Measurements from ENCODE around the gene PAX9. TPM values are rescaled to one million over a fixed set of nuclear protein-coding genes. Genes with fewer than 3 reads are reported as not detected.

The PAX9 gene
- total and polyA plus RNA-seq, 5 donors = not detected

DNA sequence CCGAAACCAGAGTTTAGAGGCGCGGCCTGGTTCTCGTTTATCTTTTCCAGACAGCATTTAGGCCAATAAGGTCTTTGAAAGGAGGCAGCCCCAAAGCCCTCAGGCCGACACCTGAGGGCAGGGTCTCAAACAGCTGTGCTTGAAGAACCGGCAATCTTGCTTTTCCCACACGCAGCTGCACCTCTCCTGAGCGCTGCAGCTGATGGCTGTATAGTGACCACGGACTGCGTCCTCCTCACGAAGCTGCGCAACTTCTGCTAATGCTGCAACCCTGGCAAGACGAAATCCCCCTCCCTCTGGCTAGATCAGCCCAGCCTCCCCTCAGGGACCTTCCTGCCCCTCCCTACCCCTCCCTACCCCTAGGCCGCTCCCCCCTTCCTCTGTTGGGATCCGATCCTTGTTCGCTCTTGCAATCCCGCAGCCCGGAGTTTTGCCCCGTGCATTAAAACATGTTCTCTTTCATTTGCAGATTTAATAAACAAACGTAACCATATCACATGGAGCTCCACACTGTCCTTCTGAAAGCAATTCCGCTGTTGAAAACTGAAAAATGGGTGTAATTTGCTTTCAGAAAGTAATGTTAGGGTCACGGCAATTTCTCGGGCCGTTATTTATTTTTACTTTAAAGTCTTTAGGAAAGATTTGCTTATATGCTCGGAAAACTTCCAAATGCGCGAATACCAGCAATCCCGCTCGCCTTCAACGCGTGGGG, 4.8 kb upstream of the PAX9 start:
- Histone ChIP-seq H3K9me3 (ENCODE audit: control insufficient read depth, low read length) (no peaks in the 10 kb centered on the region), H3K4me3 (ENCODE audit: low read length) (peak overlapping the region; percentile 39), H3K27ac (ENCODE audit: low read length) (no peak overlapping the region), H3K4me1 (ENCODE audit: control insufficient read depth, insufficient read depth, low read length) (peaks cover 4% of the 10 kb centered on the region), H3K27me3 (ENCODE audit: control insufficient read depth, insufficient read depth) (peaks cover 6% of the 10 kb centered on the region)
- intact Hi-C loops (cut with DNase I) = no loop called here
- WGBS = 5% methylated on average over 31 of the region's 31 CpGs
- ATAC-seq (no peak), DNase-seq (no peak)

DNA sequence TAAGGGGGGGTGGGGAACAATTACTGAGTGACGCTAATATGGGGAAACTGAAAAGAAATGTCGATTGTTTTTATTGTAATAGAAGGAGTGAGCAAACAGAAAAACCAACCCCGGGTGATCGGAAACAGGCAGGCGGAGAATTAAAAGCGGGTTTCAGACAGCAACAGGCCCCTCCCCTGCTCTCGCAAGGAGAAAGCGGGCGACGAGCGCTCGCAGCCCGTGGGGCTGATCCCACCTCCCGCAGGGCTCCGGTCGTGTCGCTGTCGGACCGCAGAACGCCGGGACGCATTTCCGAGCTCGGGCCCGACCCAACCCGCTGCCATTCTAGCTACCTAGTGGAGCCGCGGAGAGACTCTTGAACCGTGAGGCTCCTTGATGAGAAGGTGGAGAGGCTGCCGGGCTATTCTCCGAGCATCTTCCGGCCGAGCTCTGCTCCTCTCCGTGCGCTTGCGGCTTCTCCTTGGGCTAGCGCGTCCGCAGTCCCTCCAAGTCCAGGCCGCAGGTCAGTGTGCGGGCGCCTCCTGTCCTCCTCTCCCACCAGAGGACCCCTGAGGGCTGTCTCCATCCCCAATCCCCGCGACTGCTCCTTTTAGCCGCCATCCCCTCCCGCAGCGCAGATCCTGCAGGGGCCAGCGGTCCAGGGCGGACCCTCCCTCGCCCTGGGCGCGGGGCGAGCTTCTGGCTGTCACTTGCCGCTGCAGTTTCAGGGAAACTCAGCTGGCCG, 4.1 kb upstream of the PAX9 start:
- Histone ChIP-seq H3K27ac (ENCODE audit: low read length) (no peak overlapping the region), H3K4me1 (ENCODE audit: control insufficient read depth, insufficient read depth, low read length) (peaks cover 4% of the 10 kb centered on the region), H3K9me3 (ENCODE audit: control insufficient read depth, low read length) (no peaks in the 10 kb centered on the region), H3K4me3 (ENCODE audit: low read length) (peak overlapping the region; percentile 39), H3K27me3 (ENCODE audit: control insufficient read depth, insufficient read depth) (peaks cover 6% of the 10 kb centered on the region)
- DNase-seq (peak in 2 of 3 donors; percentile 40 to 45), ATAC-seq (no peak)
- intact Hi-C loops (cut with DNase I) = no loop called here
- WGBS = 3% methylated on average over 55 of the region's 55 CpGs

DNA sequence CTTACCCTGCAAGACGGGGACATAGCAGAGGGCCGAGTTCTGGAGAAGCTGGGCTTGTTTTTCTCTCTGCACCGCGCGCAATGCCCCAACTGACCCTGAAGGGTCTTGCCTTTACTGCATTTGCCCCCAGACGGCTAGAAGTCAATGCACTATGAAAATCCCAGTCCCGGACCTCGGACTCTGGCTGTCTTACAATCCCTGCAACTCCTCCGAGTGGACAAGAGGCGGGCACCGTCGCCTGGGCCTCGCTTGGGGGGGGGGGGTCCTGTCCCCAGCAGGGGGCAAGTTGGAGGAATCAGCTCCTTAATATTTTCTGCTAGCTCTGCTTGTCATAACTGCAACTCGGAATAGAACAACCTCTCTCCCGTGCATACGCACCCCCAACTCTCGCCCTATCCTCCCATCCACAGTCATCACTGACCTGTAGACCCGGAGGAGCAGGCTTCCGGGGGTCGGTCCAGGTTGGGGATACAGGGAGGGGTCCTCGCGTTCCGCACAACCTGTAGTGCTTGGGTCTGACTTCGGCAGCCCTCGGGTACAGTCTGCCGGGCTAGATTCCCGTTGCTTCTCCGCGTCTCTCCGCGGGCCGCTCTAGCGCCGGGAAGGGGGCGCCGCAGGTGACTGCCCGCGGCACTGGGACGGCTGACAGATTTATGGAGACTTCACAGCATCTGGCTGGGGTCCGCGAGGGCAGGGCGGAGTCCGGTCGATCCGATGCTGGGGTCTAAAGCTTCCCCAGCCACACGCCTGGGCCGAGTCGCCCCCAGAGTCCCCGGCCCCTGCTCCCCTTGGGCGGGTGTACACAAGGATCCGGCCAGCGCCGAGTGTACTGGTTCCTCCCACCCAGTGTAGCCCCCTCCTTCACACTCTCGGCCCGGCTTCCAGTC, 3.3 kb upstream of the PAX9 start:
- Histone ChIP-seq H3K27ac (ENCODE audit: low read length) (no peak overlapping the region), H3K27me3 (ENCODE audit: control insufficient read depth, insufficient read depth) (no peaks in the 10 kb centered on the region), H3K4me1 (ENCODE audit: control insufficient read depth, insufficient read depth, low read length) (peaks cover 7% of the 10 kb centered on the region), H3K9me3 (ENCODE audit: control insufficient read depth, low read length) (no peaks in the 10 kb centered on the region), H3K4me3 (ENCODE audit: low read length) (no peak overlapping the region)
- intact Hi-C loops (cut with DNase I) = no loop called here
- WGBS = 4% methylated on average over 55 of the region's 55 CpGs
- ATAC-seq = no peak
- DNase-seq = peak in 1 of 3 donors; percentile 28

DNA sequence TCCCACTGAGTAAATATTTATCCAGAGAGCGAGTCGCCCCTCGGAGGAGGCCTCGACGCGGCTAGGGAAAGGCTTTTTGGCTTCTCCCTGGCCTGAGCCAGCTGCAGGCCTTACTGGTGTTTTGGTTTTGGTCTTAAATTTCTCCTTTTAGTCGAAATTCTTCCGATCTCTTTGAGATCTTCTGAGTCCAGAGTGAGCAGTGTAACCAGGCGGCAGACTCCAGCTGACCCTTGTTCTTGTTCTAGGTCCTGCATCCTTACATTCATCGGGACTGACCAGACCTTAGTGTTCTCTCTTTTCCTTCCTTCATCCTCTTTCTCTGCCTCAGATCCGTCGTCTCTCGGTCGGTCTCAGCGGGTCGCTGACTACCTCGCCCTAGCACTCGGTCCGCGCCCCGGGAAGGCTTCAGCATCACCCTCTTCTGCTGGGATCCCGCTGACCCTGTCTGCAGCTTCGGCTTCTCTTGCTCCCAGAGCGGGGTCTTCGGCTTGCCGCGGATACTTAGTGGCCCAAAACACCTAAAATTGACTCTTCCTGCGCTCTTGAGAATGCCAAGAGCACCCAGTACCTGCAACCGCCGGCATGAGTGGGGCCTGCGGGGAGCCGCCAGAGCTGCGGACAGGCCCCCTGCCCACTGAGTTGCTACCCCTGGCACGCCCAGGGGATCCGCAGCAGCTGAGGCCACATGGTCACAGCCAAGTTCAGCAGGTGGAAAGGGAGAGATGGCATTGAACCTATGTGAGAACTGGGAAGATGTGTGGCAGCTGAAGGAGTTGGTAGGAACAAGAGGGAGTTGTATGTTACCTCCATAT, 2.4 kb upstream of the PAX9 start:
- Histone ChIP-seq H3K9me3 (ENCODE audit: control insufficient read depth, low read length) (no peaks in the 10 kb centered on the region), H3K27me3 (ENCODE audit: control insufficient read depth, insufficient read depth) (no peaks in the 10 kb centered on the region), H3K4me3 (ENCODE audit: low read length) (no peak overlapping the region), H3K27ac (ENCODE audit: low read length) (no peak overlapping the region), H3K4me1 (ENCODE audit: control insufficient read depth, insufficient read depth, low read length) (peaks cover 10% of the 10 kb centered on the region)
- peak in 2 of 3 donors; percentile 40 for DNase-seq
- intact Hi-C loops (cut with DNase I) = no loop called here
- ATAC-seq = no peak
- 8% methylated on average over 35 of the region's 35 CpGs for WGBS

DNA sequence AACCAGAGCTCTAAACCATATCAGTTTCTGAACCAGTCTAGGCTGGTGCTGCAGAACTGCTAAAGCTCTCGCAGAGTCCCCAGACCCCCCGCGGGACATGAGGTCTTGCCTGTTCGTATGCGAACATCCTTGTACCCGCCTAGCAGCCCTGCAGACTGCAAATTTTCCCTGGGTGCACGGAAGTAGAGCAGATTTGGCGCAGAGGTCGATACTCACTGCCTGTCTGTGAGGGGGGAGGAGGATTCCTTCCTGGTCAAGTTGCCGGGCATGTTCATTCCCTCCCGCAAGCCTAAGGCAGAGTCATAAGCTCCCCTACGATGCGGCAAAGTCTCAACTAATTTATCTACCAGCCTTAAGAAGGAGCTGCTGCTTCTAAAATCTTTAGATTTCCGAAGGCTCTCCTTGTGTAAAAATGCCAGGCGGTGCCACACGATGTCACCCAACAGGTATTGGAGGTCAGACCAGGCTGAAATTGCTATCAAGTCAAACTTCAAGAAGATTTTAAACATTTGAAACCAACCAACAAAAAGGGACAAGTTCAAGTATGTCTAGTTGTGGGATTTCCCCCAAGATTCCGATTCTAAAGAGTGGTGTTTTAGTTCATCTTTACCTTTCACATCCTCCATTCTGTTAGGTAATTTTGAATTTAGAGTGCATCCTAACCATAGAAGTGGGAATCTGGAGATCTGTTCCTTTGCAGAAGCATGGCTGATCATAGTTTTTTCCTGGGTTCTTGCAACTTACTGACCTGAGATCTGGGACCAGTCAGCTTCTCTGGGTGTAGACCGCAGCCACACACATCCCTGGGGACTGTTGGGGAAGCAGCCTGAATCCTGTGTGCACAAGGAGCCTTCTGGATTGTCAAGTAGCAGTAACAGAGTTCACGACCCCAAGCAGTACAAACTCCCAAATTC, 1.6 kb upstream of the PAX9 start:
- Histone ChIP-seq H3K9me3 (ENCODE audit: control insufficient read depth, low read length) (no peaks in the 10 kb centered on the region), H3K4me1 (ENCODE audit: control insufficient read depth, insufficient read depth, low read length) (peaks cover 10% of the 10 kb centered on the region), H3K27me3 (ENCODE audit: control insufficient read depth, insufficient read depth) (no peaks in the 10 kb centered on the region), H3K27ac (ENCODE audit: low read length) (no peak overlapping the region), H3K4me3 (ENCODE audit: low read length) (no peak overlapping the region)
- DNase-seq = no peak
- intact Hi-C loops (cut with DNase I) = no loop called here
- 9% methylated on average over 19 of the region's 19 CpGs for WGBS
- no peak for ATAC-seq

DNA sequence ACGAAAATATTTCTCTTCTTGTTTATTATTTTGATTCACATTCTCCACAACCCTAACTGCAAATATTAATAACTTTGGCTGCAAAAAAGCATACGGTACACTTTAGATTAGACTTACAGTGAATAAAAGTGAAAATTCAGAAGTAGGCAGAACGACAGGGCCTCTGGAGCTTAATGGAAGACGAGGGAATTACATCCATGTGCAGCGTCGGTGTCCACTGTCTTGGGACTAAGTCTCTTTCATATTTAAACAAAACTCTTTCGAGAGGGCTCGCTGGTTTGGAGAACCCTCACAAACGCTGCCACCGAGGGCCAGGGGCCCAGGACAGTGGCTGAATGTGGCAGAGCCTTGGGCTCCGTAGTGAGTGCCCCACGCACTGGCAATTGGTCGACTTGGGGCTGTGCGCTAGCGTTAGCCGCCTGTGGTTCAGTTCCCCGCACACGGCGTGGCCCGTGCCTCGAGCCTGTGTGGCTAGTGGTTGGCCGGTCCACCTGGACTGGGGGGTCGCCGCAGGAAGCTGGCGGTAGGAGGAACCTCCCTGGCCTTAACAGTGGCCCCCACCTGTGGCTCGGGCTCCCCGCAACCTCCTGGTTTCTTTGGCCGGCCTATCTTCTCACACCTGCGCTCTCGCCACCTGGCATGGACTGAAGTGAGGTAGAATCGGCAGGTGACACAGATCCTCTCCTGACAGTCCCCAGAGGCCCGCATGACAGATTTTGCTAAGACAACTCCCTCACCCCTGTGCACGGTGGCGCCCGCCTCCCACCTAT, 739 bp upstream of the PAX9 start:
- intact Hi-C loops (cut with DNase I) = no loop called here
- peaks cover 10% of the 10 kb centered on the region for H3K4me1 ChIP-seq (ENCODE audit: control insufficient read depth, insufficient read depth, low read length)
- ATAC-seq (no peak), DNase-seq (peak in 1 of 3 donors; percentile 28)
- H3K27ac ChIP-seq (ENCODE audit: low read length) = no peak overlapping the region
- H3K27me3 ChIP-seq (ENCODE audit: control insufficient read depth, insufficient read depth) = peaks cover 3% of the 10 kb centered on the region
- H3K4me3 ChIP-seq (ENCODE audit: low read length) = peak overlapping the region; percentile 47
- WGBS = 6% methylated on average over 35 of the region's 35 CpGs
- H3K9me3 ChIP-seq (ENCODE audit: control insufficient read depth, low read length) = no peaks in the 10 kb centered on the region

DNA sequence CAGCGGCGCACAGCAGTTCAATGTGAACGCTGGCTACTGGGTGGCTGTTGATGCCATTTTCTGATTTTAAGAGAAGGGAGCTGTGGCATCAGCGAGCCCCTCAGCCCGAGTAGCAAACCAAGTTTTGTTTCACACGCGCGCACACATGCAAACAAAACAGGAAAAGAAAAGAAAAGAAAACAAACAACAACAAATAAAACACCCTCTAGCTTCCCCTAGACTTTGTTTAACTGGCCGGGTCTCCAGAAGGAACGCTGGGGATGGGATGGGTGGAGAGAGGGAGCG, 540 bp downstream of the PAX9 start:
- intact Hi-C loops (cut with DNase I) = no loop called here
- peaks cover 12% of the 10 kb centered on the region for H3K4me1 ChIP-seq (ENCODE audit: control insufficient read depth, insufficient read depth, low read length)

DNA sequence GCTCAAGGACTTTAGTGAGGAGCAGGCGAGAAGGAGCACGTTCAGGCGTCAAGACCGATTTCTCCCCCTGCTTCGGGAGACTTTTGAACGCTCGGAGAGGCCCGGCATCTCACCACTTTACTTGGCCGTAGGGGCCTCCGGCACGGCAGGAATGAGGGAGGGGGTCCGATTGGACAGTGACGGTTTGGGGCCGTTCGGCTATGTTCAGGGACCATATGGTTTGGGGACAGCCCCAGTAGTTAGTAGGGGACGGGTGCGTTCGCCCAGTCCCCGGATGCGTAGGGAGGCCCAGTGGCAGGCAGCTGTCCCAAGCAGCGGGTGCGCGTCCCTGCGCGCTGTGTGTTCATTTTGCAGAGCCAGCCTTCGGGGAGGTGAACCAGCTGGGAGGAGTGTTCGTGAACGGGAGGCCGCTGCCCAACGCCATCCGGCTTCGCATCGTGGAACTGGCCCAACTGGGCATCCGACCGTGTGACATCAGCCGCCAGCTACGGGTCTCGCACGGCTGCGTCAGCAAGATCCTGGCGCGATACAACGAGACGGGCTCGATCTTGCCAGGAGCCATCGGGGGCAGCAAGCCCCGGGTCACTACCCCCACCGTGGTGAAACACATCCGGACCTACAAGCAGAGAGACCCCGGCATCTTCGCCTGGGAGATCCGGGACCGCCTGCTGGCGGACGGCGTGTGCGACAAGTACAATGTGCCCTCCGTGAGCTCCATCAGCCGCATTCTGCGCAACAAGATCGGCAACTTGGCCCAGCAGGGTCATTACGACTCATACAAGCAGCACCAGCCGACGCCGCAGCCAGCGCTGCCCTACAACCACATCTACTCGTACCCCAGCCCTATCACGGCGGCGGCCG, 1.1 kb downstream of the PAX9 start:
- H3K4me3 ChIP-seq (ENCODE audit: low read length) = no peak overlapping the region
- peaks cover 3% of the 10 kb centered on the region for H3K27me3 ChIP-seq (ENCODE audit: control insufficient read depth, insufficient read depth)
- peak in 1 of 3 donors; percentile 51 for DNase-seq
- ATAC-seq = peak in 1 of 2 donors; percentile 21
- H3K27ac ChIP-seq (ENCODE audit: low read length) = no peak overlapping the region
- no peaks in the 10 kb centered on the region for H3K9me3 ChIP-seq (ENCODE audit: control insufficient read depth, low read length)
- peaks cover 12% of the 10 kb centered on the region for H3K4me1 ChIP-seq (ENCODE audit: control insufficient read depth, insufficient read depth, low read length)
- 3% methylated on average over 71 of the region's 71 CpGs for WGBS
- intact Hi-C loops (cut with DNase I) = no loop called here

More for the DNA sequence above, 540 bp downstream of the PAX9 start:
- DNase-seq = no peak
- Histone ChIP-seq H3K27ac (ENCODE audit: low read length) (no peak overlapping the region), H3K27me3 (ENCODE audit: control insufficient read depth, insufficient read depth) (peaks cover 3% of the 10 kb centered on the region), H3K4me3 (ENCODE audit: low read length) (peak overlapping the region; percentile 47), H3K9me3 (ENCODE audit: control insufficient read depth, low read length) (no peaks in the 10 kb centered on the region)
- no peak for ATAC-seq
- 2% methylated on average over 11 of the region's 11 CpGs for WGBS
